ENCODE results near the gene OR11H7.
"Not testable (repeated sequence)": the region's sequence is repeated elsewhere in the genome, so short reads cannot be mapped to it uniquely, and the experiment has no call there.

The OR11H7 gene

DNA sequence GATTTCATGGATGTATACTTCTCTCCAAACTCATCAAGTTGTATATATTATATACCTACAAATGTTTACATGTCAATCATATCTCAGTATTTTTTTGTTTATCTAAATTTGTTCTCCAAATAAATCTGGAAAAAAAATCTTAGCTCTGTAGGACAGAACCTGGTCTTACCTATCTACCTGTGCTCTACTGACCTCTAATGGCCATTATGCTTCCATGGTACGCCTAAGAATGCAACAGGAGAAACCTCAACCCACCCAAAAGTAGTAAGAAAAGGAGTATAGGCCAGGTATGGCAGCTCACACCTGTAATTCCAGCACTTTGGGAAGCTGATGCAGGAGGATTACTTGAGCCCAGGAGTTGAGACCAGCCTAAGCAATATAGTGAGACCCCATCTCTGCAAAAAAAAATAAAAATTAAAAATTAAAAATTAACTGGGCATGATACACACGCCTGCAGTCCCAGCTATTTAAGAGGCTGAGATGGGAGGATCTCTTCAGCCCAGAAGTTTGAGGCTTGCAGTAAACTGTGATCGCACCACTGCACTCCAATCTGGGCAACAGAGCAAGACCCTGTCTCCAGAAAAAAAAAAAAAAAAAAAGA lies 19.0 kb downstream of the OR11H7 start:
- Histone ChIP-seq H3K4me1 (ENCODE audit: control insufficient read depth, low read length) (no peaks in the 10 kb centered on the region), H3K27ac (ENCODE audit: low read depth, low read length) (no peak overlapping the region), H3K36me3 (ENCODE audit: control insufficient read depth, low read length) (no peaks in the 10 kb centered on the region), H3K4me2 (ENCODE audit: low read length) (no peak overlapping the region), H4K20me1 (ENCODE audit: control insufficient read depth, insufficient read depth, low read depth, low read length) (no peaks in the 10 kb centered on the region), H3K79me2 (ENCODE audit: control insufficient read depth, low read length) (no peaks in the 10 kb centered on the region), H3K9me3 (ENCODE audit: control insufficient read depth, insufficient read depth, low read length) (no peaks in the 10 kb centered on the region), H3K4me3 (ENCODE audit: low read length) (no peak overlapping the region), H3K9me2 (replicated peaks; ENCODE audit: control insufficient read depth, low read length) (no peaks in the 10 kb centered on the region), H3F3A (ENCODE audit: control insufficient read depth, insufficient read depth) (no peaks in the 10 kb centered on the region), H3K27me3 (ENCODE audit: control insufficient read depth, low read length) (no peaks in the 10 kb centered on the region)
- TF ChIP-seq, protein P1, sequence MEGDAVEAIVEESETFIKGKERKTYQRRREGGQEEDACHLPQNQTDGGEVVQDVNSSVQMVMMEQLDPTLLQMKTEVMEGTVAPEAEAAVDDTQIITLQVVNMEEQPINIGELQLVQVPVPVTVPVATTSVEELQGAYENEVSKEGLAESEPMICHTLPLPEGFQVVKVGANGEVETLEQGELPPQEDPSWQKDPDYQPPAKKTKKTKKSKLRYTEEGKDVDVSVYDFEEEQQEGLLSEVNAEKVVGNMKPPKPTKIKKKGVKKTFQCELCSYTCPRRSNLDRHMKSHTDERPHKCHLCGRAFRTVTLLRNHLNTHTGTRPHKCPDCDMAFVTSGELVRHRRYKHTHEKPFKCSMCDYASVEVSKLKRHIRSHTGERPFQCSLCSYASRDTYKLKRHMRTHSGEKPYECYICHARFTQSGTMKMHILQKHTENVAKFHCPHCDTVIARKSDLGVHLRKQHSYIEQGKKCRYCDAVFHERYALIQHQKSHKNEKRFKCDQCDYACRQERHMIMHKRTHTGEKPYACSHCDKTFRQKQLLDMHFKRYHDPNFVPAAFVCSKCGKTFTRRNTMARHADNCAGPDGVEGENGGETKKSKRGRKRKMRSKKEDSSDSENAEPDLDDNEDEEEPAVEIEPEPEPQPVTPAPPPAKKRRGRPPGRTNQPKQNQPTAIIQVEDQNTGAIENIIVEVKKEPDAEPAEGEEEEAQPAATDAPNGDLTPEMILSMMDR (IDR thresholded peaks at IDR 0.05; ENCODE audit: low read depth, low read length, poor library complexity, severe bottlenecking) = peak; percentile 40
- no peak for TF ChIP-seq EZH2phosphoT487 (IDR thresholded peaks at IDR 0.05; ENCODE audit: borderline replicate concordance, low read length)

DNA sequence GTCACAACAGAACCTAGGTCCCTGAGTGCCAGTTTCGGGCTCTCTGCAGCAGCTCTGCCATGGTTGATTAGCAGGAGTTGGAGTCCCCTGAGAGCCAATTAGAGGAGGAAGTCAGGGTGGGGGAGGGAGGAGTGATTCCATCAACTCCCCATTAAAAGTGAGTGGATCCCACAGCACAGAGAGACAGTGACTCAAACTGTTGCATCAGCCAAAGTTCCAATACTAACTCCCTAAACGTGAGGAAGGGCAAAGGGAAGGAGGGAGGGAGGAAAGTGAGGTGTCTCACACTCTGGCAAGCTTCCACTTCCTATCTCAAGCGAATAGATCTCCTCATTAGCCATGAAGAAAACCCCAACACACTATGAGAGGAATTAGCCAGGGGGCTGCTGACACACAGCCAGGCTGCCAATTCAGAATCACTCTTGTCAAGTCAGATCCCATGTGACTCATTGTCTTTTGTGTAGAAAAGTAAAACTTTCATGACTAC lies 33.9 kb downstream of the OR11H7 start:
- no peaks in the 10 kb centered on the region for H4K20me1 ChIP-seq (ENCODE audit: control insufficient read depth, insufficient read depth, low read depth, low read length)
- H3K4me2 ChIP-seq (ENCODE audit: low read length) = no peak overlapping the region
- H3K27ac ChIP-seq (ENCODE audit: low read depth, low read length) = no peak overlapping the region
- H3K79me2 ChIP-seq (ENCODE audit: control insufficient read depth, low read length) = no peaks in the 10 kb centered on the region
- no peak overlapping the region for H3K4me3 ChIP-seq (ENCODE audit: low read length)
- H3K9me3 ChIP-seq (ENCODE audit: control insufficient read depth, insufficient read depth, low read length) = no peaks in the 10 kb centered on the region
- no peaks in the 10 kb centered on the region for H3K9me2 ChIP-seq (replicated peaks; ENCODE audit: control insufficient read depth, low read length)
- H3K36me3 ChIP-seq (ENCODE audit: control insufficient read depth, low read length) = no peaks in the 10 kb centered on the region
- H3F3A ChIP-seq (ENCODE audit: control insufficient read depth, insufficient read depth) = no peaks in the 10 kb centered on the region
- TF ChIP-seq, protein P1 (IDR thresholded peaks at IDR 0.05; ENCODE audit: low read depth, low read length, poor library complexity, severe bottlenecking) = no peak
- no peak for TF ChIP-seq EZH2phosphoT487 (IDR thresholded peaks at IDR 0.05; ENCODE audit: borderline replicate concordance, low read length)
- no peaks in the 10 kb centered on the region for H3K27me3 ChIP-seq (ENCODE audit: control insufficient read depth, low read length)
- 0 out of 2 replicates have a peak, but pooled peaks cover 3% of the 10 kb centered on the region for H3K4me1 ChIP-seq (ENCODE audit: control insufficient read depth, low read length)

DNA sequence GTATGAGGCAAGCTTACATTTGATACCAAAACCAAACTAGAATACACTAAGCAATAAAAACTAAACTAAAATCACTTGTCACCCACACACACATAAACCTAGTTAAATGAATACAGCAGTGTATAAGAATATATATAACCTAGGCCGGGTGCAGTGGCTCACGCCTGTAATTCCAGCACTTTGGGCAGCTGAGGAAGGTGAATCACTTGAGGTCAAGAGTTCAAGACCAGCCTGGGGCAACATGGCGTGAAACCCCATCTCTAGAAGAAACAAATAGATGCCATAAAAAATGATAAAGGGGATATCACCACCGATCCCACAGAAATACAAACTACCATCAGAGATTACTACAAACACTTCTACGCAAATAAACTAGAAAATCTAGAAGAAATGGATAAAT lies 35.6 kb downstream of the OR11H7 start:
- not testable (repeated sequence) for H3K36me3 ChIP-seq (ENCODE audit: control insufficient read depth, low read length); H3K27me3 ChIP-seq (ENCODE audit: control insufficient read depth, low read length); H3K4me1 ChIP-seq (ENCODE audit: control insufficient read depth, low read length); H3F3A ChIP-seq (ENCODE audit: control insufficient read depth, insufficient read depth); H3K9me2 ChIP-seq (replicated peaks; ENCODE audit: control insufficient read depth, low read length); H3K27ac ChIP-seq (ENCODE audit: low read depth, low read length); H4K20me1 ChIP-seq (ENCODE audit: control insufficient read depth, insufficient read depth, low read depth, low read length); H3K79me2 ChIP-seq (ENCODE audit: control insufficient read depth, low read length); H3K9me3 ChIP-seq (ENCODE audit: control insufficient read depth, insufficient read depth, low read length); H3K4me2 ChIP-seq (ENCODE audit: low read length); H3K4me3 ChIP-seq (ENCODE audit: low read length)

DNA sequence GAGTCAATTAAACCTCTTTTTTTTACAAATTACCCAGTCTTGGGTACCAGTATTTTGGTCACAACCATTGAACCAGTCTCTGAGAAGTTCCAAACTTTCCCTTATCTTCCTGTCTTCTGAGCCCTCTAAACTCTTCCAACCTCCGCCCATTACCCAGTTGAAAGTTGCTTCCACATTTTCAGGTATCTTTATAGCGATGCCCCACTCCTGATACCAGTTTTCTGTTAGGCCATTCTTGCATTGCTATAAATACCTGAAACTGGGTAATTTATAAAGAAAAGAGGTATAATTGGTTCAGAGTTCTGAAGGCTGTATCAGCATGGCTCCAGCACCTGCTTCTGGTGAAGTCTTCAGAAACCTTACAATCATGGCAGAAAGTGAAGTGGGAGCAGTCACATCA lies 45.3 kb downstream of the OR11H7 start:
- peaks cover 7% of the 10 kb centered on the region for H3K4me1 ChIP-seq (ENCODE audit: control insufficient read depth, low read length)
- no peak overlapping the region for H3K4me3 ChIP-seq (ENCODE audit: low read length)
- no peaks in the 10 kb centered on the region for H3K79me2 ChIP-seq (ENCODE audit: control insufficient read depth, low read length)
- H3K27me3 ChIP-seq (ENCODE audit: control insufficient read depth, low read length) = no peaks in the 10 kb centered on the region
- no peak overlapping the region for H3K4me2 ChIP-seq (ENCODE audit: low read length)
- no peaks in the 10 kb centered on the region for H3K9me2 ChIP-seq (replicated peaks; ENCODE audit: control insufficient read depth, low read length)
- no peaks in the 10 kb centered on the region for H3F3A ChIP-seq (ENCODE audit: control insufficient read depth, insufficient read depth)
- no peak for TF ChIP-seq EZH2phosphoT487 (IDR thresholded peaks at IDR 0.05; ENCODE audit: borderline replicate concordance, low read length)
- TF ChIP-seq, protein P1 (IDR thresholded peaks at IDR 0.05; ENCODE audit: low read depth, low read length, poor library complexity, severe bottlenecking) = no peak
- no peak overlapping the region for H3K27ac ChIP-seq (ENCODE audit: low read depth, low read length)
- H3K36me3 ChIP-seq (ENCODE audit: control insufficient read depth, low read length) = no peaks in the 10 kb centered on the region
- H4K20me1 ChIP-seq (ENCODE audit: control insufficient read depth, insufficient read depth, low read depth, low read length) = no peaks in the 10 kb centered on the region
- peaks cover 12% of the 10 kb centered on the region; the same call in 1 of the 2 replicates for H3K9me3 ChIP-seq (ENCODE audit: control insufficient read depth, insufficient read depth, low read length)
